CD4-positive, alpha-beta T cell treated with Interferon gamma for 1 hour (primary cell): Measurements from ENCODE around the gene RHNO1.

Source experiments
- DNase-seq: peaks from one replicate; pipeline ENCODE4 v3.0.0-alpha.2; 2020

The RHNO1 gene

GRCh38 chr12:2877047-2877952, at the start of gene RHNO1, which contains the start of gene FOXM1:
RHNO1 (plus strand) TSS chr12:2877223; CDS start chr12:2885367, 8,144 bp downstream.
FOXM1 (minus strand) TSS chr12:2877174; CDS start chr12:2874478, 2,696 bp downstream.
- DNase-seq, result peak; percentile 83

DNA sequence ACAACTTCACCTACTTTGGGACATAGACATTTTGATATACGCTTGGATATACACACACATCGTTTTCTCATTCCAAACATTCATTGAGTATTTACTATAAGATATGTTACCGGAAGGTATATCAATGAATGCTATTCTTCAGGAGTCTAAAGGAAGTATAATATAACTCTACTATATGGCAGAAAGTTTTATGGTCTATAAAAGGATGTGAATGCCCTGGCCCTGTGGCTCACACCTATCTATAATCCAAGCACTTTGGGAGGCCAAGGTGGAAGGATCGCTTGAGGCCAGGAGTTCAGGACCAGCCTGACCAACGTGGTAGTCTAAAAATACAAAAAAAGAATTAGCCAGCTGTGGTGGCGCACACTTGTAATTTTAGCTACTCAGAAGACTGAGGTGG, 47.7 kb upstream of the RHNO1 start:
- no peak for DNase-seq

DNA sequence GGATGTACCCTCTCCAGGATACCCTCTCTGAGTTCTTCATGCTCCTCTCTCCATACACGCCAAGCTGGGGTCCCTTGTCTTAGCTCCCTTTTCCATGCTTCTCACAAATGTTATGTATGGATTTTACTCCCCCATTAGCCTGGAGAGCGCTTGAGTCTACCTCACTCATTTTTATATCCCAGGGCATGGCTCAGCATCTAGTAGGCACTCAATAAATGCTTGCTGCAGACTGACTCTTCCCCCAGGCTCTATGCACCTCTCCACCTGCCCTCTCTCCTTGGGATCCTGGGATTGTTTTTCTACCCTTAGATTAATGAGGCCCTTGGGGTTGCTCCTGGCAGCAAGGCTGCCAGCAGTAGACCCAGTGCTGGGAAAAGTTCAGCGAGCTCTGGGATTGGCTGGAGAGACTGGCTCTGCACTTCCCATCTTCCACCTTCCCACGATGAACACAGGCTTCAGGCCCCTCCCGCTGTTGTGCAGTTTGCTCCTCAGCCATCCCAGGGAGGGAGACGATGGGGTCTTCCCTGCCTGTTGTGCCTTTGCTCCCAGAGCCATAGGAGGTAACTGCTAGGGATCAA, 44.4 kb upstream of the RHNO1 start:
- no peak for DNase-seq

- DNase-seq, result no peak
Measured at GRCh38 chr12:2833327-2833726, 43.7 kb upstream of the RHNO1 start.

- no peak for DNase-seq
Measured at GRCh38 chr12:2833810-2834209, 43.2 kb upstream of the RHNO1 start.

- no peak for DNase-seq
Measured at GRCh38 chr12:2834581-2835491, 42.2 kb upstream of the RHNO1 start, which contains the start of gene NRIP2. NRIP2 (minus strand) TSS chr12:2835035; CDS start chr12:2834983, 52 bp downstream.

DNA sequence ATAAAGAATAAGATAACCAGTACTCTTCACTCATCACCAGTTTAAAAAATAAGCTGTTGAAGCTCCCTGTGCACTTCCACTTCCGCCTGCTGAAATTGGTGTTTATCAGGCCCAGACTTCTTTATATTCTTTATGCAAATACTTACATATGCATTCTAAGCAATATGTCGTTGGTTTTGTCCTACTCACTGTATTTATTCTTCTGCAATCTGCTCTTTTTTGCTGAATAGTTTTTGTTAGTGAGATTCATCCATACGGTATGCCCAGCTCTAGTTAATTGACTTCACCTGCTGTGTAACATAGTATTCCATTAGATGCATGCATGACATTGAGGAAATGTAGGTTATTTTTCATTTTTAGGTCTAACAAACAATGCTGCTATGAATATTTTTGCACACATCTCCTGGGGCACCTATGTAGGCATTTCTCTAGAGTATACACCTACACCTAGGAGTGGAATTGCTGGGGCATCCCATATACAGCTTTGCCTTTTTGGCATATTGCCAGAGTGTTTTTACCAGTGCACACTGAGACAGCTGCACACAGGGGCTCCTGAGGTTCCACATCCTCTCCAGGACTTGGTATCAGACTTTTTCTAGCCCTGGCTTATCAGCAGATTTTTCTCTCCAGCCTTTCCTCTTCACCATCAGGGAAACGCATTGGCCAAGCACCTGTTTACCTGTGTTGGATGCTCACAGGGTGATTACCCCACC, 41.2 kb upstream of the RHNO1 start:
- DNase-seq, result no peak

DNA sequence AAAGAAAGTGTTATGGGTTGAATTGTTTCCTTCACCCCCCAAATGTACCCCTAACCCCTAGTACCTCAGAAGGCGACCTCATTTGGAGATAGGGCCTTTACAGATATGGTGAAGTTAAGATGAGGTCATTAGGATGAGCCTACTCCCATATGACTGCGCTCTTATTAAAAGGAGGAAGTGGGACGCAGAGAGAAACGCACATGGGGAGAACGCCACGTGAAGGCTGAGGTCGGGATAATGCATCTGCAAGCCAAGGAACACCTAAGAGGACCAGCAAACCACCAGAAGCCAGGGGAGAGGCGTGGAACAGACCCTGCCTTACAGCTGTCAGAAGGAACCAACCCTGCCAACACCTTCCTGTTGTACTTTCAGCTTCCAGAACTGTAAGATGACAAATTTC, 40.4 kb upstream of the RHNO1 start:
- DNase-seq, result no peak

DNA sequence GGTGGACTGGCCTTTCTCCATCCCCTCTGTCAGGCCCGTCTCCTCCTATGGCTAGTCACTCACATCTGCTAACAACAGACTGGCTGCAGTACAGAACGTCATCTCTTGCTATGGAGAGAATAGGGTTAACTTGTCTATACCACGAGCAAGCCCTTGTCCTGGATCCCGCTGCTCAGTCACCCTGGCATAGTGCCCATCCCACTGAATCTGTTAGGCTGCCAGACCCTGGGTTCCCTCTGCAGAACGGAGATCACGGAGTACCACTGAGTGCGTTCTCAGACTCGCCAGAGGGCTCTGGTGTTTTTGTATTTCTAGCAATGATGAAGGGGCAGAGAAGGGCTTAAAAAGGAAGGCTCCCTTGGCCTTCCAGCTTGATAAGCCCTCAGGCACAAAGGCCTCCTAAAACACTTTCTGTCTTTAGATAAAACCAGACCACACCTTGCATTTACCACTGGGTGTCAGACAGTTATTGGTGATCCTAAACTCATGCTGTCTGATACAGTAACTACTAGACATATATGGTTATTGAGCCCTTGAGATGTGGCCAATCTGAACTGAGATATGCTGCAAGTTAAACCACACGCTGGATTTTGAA, 35.9 kb upstream of the RHNO1 start:
- no peak for DNase-seq

DNA sequence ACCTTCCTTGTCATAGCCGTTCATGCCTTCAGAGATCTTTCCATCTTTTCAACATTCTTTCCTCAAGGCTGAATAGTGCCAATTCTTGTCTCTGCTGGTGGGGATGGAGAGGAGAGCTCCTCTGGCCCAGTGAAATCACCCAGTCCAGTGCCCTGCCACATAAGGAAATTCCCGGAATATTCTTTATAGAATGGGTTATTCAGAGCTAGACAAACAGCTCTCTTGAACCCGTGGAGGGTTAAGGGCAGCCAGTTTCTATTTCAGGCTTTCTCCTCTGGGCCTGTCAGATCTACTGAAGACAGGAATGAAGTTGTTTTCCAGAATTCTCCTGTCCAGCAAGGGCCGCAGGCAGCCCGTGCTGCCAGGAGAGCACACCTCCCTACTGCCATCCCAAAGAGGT, 34.1 kb upstream of the RHNO1 start:
- no peak for DNase-seq

DNA sequence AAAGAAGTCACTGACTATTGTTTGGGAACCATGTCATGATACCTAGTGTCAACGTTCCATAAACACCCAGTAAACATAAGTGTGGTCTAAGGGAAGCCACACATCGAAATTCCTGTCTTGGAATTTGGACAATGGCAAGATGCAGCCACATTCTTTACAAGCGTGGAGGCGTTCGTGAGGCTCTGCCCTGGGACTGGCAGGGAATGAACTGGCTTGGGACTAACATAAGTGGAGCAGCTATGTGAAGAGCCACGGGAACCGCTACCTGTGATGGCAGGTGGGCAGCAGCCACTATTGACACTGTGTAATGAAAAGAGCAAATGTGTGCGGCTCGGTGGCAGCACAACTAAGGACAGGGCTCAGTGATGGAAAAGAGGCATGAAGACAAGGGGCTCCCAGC, 32.2 kb upstream of the RHNO1 start:
- DNase-seq, result no peak

DNA sequence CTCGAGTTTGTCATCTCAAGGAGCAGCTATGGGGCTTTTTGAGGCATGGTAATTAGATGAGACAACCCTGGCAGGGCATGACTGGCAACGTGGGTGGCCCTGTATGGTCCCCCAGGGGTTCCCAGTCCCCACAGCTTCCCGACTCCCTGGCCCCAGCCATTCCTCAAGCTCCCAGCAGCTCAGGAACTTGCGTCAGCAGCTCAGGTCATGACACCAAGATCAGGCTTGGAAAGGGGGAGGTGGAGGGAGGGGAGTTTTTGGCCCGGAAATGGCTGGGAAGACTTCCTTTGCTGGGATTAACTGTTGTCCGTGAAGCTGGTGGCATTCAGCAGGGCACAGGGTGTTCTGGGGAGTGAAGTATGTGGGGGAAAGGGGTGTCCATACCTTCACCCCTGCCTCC, 31.7 kb upstream of the RHNO1 start:
- DNase-seq, result no peak

GRCh38 chr12:2851931-2852330, 25.1 kb upstream of the RHNO1 start:
- no peak for DNase-seq

GRCh38 chr12:2853626-2854025, 23.4 kb upstream of the RHNO1 start:
- DNase-seq, result no peak

DNA sequence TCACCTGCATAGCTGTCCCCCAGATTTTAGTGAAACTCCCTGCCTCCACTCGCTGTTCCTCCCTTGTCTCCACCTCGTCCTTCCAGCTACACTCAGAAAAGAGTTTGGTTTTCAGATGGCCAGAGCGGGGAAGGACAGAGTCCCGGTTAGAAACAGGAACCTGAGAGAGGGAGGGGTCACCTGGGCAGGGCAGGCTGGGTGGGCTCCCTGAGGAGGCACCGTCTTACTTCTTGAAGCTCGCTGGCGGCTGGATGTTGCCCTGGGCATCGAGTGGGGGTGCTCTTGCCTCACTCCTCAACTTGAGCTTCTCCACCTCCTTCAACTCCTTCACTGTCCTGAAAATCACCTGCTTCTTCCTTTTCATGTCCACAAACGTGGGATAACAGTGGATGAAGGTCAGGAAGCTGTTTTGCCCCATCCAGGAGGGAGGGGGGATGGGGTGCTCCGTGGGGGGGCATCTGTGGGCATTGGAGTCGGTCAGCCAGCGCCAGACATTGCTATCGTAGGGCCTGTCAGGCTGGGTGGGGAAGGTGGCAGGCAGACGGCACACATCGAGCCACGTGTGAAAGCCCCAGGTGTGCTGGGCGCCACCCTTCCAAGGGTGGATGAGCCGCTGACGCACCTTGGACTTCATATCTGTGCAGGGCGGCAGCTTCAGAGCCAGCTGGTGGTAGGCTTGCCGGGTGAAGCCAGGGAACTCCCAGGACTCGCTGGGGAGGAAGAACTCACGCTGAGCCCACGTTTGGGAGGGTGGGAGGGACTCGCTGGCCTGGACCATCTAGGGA, 22.2 kb upstream of the RHNO1 start:
- DNase-seq, result no peak

DNA sequence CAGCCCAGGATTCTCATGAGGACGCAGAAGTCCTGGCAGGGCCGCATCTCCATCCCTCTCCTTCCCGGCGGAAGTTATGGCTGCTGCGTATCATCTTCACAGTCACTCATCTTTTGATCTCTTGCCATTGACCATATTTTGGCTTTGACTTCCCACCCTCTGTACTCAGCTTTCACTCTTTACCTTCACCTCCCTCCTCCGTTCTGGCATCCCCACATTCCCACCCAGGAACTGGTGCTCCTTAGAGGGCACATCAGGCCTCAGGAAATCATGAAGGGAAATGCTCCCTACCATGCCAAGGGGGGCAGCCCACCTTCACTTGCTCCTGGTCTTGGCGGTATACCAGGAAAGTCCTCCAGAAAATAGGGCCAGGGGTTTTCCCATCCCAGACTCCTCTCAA, 21.5 kb upstream of the RHNO1 start:
- no peak for DNase-seq

DNA sequence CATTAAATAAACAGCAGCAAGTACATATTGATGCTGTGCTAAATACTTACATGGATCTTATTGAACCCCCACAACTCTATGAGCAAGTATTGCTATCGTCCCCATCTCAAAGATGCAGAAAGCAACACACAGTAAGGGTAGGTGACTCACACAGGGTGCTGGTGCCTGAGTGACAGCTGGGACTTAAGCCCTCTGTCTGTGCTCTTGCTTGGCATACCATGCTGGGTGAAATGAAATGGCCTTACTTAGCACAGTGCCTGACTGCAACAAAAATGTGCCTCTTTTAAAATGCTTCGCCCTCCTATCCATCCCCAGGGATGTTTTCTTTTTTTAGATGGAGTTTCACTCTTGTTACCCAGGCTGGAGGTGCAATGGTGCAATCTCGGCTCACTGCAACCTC, 21.0 kb upstream of the RHNO1 start:
- DNase-seq, result no peak

DNA sequence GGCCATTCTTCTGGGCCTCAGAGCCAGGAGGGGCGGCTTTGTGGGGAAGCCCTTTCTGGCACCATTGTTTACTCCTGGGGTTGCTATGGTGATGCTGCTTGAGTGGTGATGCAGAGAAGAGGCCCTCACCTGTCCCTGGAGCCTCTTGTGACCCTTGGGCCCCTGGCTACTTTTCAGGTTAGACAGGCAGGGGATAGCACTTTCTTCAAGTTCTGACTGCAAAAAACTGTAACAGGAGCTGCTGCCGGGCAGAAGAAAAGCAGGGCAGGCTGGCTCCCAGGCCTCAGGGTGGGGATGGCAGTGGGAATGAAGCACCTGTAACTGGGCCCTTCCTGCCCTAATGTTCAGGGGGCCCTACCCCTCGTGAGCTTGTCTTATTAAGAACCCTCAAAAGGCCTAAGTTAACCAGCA, 20.0 kb upstream of the RHNO1 start, which contains the start of gene TEX52:
Gene TEX52 (minus strand): TSS at position 19 of the 411 bp plus-strand sequence. CDS start 13 bp downstream, at position 6.
- no peak for DNase-seq

DNA sequence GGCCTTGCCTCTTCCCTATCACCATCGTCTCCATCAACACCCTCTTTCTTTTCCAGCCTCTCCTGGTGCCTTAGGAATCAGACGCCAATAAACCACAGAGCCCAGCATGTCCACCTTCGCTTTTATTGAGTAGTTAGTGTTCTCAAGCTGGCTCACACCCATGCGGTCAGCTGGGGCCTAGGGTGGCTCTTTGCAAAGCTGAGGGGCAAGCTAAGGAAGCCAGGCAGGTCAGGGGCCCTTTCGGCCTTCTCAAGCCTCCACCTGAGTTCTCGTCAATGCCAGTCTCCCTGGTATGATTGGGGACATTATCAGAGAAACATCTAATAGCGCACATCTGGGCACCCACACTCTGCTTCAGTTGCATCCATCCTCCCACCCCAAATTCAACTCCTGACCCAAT, 19.4 kb upstream of the RHNO1 start:
- no peak for DNase-seq

DNA sequence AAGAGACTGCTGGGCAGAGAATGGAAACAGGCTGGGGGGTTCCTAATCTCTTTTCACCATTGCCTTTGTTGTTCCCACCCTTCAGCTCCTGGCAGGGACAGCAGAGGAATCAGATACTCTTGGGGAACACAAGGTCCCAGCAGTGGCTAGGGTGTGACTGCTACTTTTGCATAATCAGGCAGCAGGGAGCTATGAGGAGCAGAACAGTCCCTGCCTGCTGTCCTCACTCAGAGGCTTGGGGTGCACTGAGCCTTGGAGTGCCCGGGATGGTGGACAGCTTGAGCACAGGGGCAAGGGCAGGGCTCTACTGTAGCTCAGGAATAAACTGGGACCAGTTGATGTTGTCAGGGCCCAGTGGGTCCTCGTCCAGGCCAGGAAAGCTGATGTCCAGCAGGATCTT, 18.7 kb upstream of the RHNO1 start:
- DNase-seq, result no peak

DNA sequence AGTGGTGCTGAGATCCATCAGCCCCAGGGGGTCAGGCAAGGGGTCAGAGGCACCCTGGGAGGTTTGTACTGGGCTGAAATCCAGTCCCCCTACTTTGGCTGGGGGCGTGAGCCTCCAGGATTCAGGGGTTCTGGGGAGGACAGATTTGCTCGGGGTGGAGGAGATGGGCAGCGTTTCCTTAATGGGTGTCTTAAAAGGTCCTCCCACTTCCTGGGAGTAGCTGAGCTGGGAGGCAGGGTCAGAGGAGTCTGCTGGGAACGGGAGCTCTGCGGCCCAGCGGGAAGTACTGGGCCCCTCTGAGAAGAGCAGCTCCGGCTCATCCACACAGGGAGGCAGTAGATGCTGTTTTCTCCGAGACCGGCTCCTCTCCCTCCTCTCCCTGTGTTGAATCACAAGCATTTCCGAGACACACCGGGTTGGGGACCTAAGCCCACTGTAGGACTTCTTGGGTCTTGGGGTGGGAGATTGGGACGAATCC, 18.0 kb upstream of the RHNO1 start:
- DNase-seq, result no peak
